HG03575 (cell line): ENCODE measurements around the gene PER3.

Source experiments
- ATAC-seq: cut with Tn5 transposase; IDR thresholded peaks from one replicate; pipeline ENCODE4 v1.9.1; 2021; ENCODE audit not compliant: unreplicated experiment, insufficient number of reproducible peaks, low FRiP score; ENCODE audit errors: extremely low read depth

Gene PER3

GRCh38 chr1:7862211-7863060 is 78.3 kb downstream of the PER3 start:
- no peak for ATAC-seq

GRCh38 chr1:7863756-7864328 is 79.8 kb downstream of the PER3 start:
- ATAC-seq, result no peak

- ATAC-seq, result no peak
Measured at GRCh38 chr1:7865978-7866377, 81.9 kb downstream of the PER3 start.

- no peak for ATAC-seq
Measured at GRCh38 chr1:7868070-7868780, 84.1 kb downstream of the PER3 start.

GRCh38 chr1:7869136-7869920 is 85.2 kb downstream of the PER3 start:
- ATAC-seq, result no peak

GRCh38 chr1:7871136-7871535 is 87.0 kb downstream of the PER3 start:
- ATAC-seq, result no peak

DNA sequence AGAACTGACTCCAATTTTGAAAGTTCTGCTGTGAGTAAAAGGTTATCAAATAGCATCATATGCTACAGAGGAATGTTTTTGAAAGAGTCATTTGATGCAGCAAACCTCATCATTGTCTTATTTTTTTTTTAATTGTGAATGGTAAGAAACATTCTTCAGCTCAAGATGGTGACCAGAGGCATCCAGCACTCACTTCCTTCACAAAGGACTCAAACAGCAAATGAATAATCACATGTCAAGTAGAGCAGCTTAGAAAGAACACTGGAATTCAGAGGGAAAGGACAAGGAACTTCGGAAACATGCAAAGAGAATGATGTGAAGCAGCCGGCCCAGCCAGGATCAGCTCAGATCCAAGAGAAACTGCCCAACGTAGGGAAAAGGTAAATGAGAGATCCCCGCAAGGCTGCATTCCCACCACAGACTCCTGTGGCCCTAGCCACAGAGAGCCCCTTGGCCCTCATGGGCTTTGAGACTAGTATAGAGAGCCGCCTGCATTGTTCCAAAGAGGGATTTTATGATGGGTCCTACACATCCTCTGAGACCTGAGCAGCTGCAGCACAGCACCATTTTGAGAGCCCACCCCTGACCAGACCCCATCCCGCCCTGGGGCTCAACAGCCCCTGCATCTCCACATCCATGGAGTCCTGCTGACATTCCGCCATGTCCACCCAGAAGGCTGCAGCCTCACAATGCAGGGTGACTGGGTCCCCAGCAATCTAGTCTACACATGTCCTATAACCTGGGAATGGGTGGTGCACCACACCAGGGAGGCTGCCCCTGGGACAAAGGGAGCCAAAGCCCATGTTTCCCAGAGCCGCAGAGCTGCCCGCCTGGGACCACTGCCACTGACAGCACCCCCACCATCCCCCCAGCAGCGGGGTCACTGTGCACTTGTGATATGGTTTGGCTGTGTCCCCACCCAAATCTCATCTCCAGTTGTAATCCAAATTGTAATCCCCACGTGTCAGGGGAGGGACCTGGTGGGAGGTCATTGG is 90.0 kb downstream of the PER3 start:
- ATAC-seq, result no peak

- ATAC-seq, result no peak
Measured at GRCh38 chr1:7878027-7878426, 93.9 kb downstream of the PER3 start.

- ATAC-seq, result no peak
Measured at GRCh38 chr1:7879228-7879627, 95.1 kb downstream of the PER3 start.

GRCh38 chr1:7884757-7885156 is 100.7 kb downstream of the PER3 start:
- ATAC-seq, result no peak

GRCh38 chr1:7885513-7886404 is 101.7 kb downstream of the PER3 start:
- no peak for ATAC-seq

GRCh38 chr1:7886405-7886745 is 102.3 kb downstream of the PER3 start:
- no peak for ATAC-seq

GRCh38 chr1:7888248-7889081 is 104.4 kb downstream of the PER3 start:
- no peak for ATAC-seq

DNA sequence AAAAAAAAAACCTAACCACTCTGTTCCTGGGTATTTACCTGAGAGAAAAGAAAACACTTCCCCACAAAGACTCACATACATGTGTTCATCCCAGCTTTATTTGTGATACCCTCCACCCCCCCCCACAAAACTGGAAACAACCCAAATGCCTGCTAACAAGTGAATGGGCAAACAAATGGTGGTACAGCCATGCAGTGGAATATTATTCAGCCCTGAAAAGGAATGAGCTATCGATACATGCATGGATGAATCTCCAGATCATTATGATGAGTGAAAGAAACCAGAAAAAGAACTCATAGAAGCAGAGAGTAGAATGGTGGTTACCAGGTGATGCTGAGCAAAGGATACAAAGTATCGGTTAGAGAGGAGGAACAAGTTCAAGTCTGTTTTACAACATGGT is 106.8 kb downstream of the PER3 start:
- no peak for ATAC-seq

DNA sequence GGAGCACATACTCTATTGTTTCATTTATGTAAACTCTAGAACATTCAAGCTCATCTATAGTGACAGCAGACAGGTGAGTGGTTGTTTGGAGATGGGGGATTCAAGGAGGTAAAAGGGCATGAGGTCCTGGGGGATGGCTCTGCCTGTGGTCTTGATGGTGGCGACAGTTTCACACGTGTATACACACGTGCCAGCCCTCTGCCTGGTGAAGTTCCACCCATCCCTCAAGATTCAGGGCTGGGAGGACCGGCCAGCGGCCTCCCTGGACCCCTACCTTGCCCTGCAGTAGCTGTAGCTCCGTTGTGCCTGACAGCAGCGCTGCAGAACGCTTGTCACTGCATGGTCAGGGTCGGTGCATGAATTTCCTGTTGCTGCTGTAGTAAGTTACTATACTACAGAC is 107.7 kb downstream of the PER3 start:
- ATAC-seq, result no peak

DNA sequence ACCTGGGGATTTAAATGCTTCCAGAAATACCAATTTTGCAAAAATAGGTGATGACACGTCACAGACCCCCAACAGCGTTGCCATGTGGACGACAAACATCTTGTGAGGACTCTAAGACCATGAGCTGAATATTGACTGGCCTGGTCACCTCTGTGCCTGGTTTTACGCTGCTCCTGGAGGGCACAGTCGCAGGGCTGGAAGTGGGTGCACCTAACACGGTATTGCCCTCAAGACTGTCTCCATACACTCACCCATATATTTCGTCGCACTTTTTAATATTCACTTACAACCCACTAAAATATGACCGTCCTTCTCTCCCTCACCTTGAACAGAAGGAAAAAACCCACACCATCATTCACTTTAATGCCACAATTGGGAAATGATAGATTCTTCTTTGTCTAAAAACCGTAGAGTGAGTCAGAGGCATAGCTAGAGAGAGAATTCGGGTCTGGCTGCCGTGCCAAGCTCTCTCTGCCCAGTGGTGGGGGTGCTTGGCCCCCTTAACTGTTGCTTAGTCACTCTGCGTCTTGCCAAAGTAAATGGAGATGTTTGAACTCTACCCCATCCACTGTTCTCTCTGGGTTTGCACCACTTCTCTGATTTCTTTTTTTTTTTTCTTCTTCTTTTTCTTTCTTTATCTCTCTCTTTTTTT is 109.6 kb downstream of the PER3 start:
- ATAC-seq, result no peak
